MM.1S (cell line): ENCODE results near the gene CCDC126.

Source experiments
- CTCF ChIP-seq: fragments of 300-600 bp; sonication (generic); IDR thresholded peaks from 2 replicates; pipeline ENCODE4 v1.5.1; 2016; ENCODE audit warnings: antibody characterized with exemption, low read length, mixed read lengths
- EZH2 ChIP-seq: fragments of 300-600 bp; sonication (generic); optimal IDR thresholded peaks from 2 replicates; pipeline ENCODE3; 2017; ENCODE audit warnings: low read depth, mild to moderate bottlenecking, antibody characterized with exemption, low read length, mixed read lengths
- EZH2phosphoT487 ChIP-seq: fragments of 300-600 bp; sonication (generic); IDR thresholded peaks from 2 replicates; pipeline ENCODE4 v1.6.1; 2018; ENCODE audit warnings: antibody characterized with exemption, low read length

GRCh38 chr7:23662984-23663313 is 65.8 kb downstream of the CCDC126 start:
- TF ChIP-seq EZH2: no peak
- no peak for TF ChIP-seq CTCF
- TF ChIP-seq EZH2phosphoT487: no peak
